Bronchial epithelial cell (primary cell): ENCODE results near the gene TRAPPC14. TPM values are rescaled to one million over a fixed set of nuclear protein-coding genes. Genes with fewer than 3 reads are reported as not detected.
A peak's percentile ranks its signal among the peaks of the same experiment; 100 is the strongest.

ENCODE experiments used
- DNase-seq: peaks from one replicate; pipeline ENCODE4 v3.0.0-alpha.2; 2010; ENCODE audit warnings: low read depth
- FAIRE-seq: peaks from 2 replicates; lab custom pipeline; 2011; peaks lifted over from hg19 to GRCh38; lab: Jason Lieb, UNC
- H3K27me3 ChIP-seq: 2 replicates; pipeline ENCODE4 v1.5.1; 2011; ENCODE audit warnings: low read length; ENCODE audit not compliant: control insufficient read depth, insufficient read depth
- H3K36me3 ChIP-seq: 2 replicates; pipeline ENCODE4 v1.5.1; 2011; ENCODE audit warnings: low read length; ENCODE audit not compliant: control insufficient read depth, insufficient read depth
- H3K4me3 ChIP-seq: 2 replicates; pipeline ENCODE4 v1.5.1; 2011; ENCODE audit warnings: mild to moderate bottlenecking, low read depth, low read length, control low read depth
- CTCF ChIP-seq: IDR thresholded peaks from 2 replicates; pipeline ENCODE4 v1.5.1; 2011; ENCODE audit warnings: mild to moderate bottlenecking, moderate library complexity, low read length, control low read depth, inconsistent platforms; ENCODE audit not compliant: insufficient read depth, severe bottlenecking
- total RNA-seq: library from RNA; depleted of rRNA; stranded (reverse); fragments of >200 nt; gene quantifications from 2 replicates; pipeline ENCODE4 v1.2.1, GENCODE V29; 2014

The TRAPPC14 gene
- total RNA-seq, 1 donor from 2014 or later: 3.4 TPM

GRCh38 chr7:100159099-100159623, 638 bp upstream of the TRAPPC14 start:
- H3K4me3 ChIP-seq: peak overlapping the region; percentile 78

DNA sequence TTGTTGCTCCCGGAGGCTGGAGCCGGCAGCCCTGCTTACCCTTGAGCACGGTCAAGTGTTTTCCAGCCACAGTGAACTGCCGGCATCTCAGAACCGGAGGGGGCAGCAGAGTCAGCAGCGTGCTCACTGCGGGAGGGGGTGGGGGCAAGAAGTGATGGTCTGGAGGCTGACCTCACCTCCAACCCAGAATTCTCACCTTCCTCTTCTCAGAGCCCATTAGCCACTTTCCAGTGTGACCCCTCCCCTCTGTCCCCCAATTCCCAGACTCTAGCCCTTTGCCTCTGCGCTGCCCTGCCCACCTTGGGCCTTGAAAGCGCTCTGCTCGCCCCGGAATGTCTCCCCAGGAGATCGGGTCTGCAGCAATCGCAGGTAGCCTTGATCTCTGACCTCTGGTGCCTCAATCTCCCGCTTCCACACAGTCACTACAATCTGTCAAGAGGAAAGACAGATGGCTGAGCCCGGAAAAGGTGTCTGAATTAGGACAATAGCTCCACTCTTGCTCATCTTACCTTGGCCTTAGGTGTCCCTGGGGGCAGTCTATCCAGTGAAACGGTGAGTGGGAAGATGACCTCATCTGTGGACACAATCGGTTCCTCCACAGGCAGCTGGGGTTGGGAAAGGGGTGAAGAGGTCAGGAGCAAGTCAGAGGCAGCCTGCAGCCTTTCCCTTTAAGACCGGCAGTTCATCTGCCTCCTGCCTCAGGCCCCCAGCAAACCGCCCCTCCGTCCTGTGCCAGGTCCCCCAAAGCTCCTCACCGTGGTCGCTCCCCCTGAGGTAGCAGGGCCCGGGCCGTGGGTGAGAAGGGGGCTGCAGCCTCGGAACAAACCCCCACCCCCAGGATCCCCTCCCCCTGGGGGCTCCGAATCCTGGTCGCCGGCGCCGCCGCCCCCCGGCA, 942 bp downstream of the TRAPPC14 start:
- no peaks in the 10 kb centered on the region for H3K27me3 ChIP-seq
- H3K4me3 ChIP-seq: peak overlapping the region; percentile 78
- TF ChIP-seq CTCF: peak; percentile 37
- FAIRE-seq: no peak
- H3K36me3 ChIP-seq: peaks cover 22% of the 10 kb centered on the region
- DNase-seq: peak; percentile 78

More at GRCh38 chr7:100159099-100159623, 638 bp upstream of the TRAPPC14 start:
- Histone ChIP-seq H3K36me3 (peaks cover 17% of the 10 kb centered on the region), H3K27me3 (no peaks in the 10 kb centered on the region)
- no peak for FAIRE-seq
- DNase-seq: no peak
- TF ChIP-seq CTCF: no peak

DNA sequence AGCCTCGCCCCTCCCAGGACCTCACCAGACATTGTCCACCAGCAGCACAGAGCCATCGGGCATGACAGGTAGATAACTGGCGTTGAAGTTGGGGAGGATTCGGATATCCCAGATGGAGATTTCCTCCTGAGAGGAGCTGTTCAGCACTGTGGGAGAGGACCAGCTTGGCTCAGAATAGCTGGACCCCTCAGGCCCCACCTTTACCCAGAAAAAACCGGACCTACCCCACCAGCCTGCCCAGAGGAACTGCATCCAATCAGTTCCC, 1.5 kb downstream of the TRAPPC14 start:
- H3K4me3 ChIP-seq: no peak overlapping the region
- H3K36me3 ChIP-seq: peaks cover 25% of the 10 kb centered on the region
- TF ChIP-seq CTCF: no peak
- FAIRE-seq: no peak
- no peaks in the 10 kb centered on the region for H3K27me3 ChIP-seq
- DNase-seq: no peak

DNA sequence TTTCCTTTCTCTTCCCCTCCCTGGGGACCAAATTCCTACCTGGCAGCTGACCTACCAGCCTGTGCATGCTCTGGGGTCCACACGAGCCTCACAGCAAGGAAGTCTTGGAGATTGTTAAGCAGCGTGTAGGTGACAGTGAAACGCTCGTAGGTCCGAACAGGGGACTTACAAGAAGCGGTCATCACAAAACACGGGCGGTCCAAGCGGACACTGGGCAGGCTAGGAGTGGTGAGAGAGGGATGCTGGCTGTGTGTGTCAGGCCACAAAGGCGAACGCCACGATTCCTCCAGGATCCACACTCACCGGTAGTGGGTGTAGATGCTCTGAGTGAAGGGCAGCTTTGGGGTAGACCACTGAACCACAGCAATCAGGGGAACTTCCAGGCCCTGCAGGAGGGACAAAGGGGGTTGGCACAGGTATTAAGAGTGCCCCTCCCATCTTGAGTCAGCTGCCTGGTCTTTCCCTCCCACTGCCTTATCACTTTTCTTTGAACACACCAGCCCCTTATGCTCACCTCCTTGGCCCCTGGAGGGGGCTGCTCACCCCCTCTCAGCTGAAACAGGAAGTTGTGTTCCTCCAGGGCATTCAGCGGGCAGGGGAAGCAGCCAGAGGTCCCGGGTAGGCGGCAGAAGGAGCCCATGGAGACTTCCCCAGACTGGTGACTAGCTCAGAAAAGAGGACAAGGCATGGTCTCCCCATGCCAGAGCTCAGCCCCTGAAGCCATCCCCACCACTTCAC, 2.0 kb downstream of the TRAPPC14 start:
- Histone ChIP-seq H3K36me3 (peaks cover 27% of the 10 kb centered on the region), H3K27me3 (no peaks in the 10 kb centered on the region), H3K4me3 (no peak overlapping the region)
- no peak for FAIRE-seq
- TF ChIP-seq CTCF: no peak
- no peak for DNase-seq

- no peaks in the 10 kb centered on the region for H3K27me3 ChIP-seq
- peaks cover 27% of the 10 kb centered on the region for H3K36me3 ChIP-seq
- FAIRE-seq (no peak), DNase-seq (no peak)
- TF ChIP-seq CTCF: no peak
- no peak overlapping the region for H3K4me3 ChIP-seq
Observed at GRCh38 chr7:100155553-100156317, 2.8 kb downstream of the TRAPPC14 start.
